ENCODE measurements around the gene NLGN1. TPM values are rescaled to one million over a fixed set of nuclear protein-coding genes. Genes with fewer than 3 reads are reported as not detected.

NLGN1 gene
- polyA plus RNA-seq, 1 donor from 2014 or later = 2.7 TPM

GRCh38 chr3:173700336-173700735, 302.8 kb downstream of the NLGN1 start:
- no peaks in the 10 kb centered on the region for H3K9me2 ChIP-seq (ENCODE audit: insufficient read depth, low read length)
- no peak overlapping the region for H3K4me2 ChIP-seq (ENCODE audit: low read length)
- H4K20me1 ChIP-seq (ENCODE audit: insufficient read depth) = no peaks in the 10 kb centered on the region
- no peaks in the 10 kb centered on the region for H3K27me3 ChIP-seq (ENCODE audit: insufficient read depth, low read depth, low read length)
- H3K36me3 ChIP-seq (ENCODE audit: insufficient read depth, low read length) = no peaks in the 10 kb centered on the region
- no peak overlapping the region for H2AFZ ChIP-seq (ENCODE audit: low read depth, low read length)
- no peak for TF ChIP-seq EZH2 (IDR thresholded peaks at IDR 0.05; ENCODE audit: borderline replicate concordance, insufficient read depth, low read length, poor library complexity, severe bottlenecking)
- TF ChIP-seq EP300 (conservative IDR thresholded peaks at IDR 0.05; ENCODE audit: poor library complexity, severe bottlenecking) = no peak
- no peak for TF ChIP-seq SMC3 (conservative IDR thresholded peaks at IDR 0.05; ENCODE audit: poor library complexity)
- no peak for TF ChIP-seq RAD21 (conservative IDR thresholded peaks at IDR 0.05)
- TF ChIP-seq TAF1 (IDR thresholded peaks at IDR 0.05; ENCODE audit: low read depth) = no peak
- no peak overlapping the region for H3K27ac ChIP-seq (ENCODE audit: low read length)
- no peaks in the 10 kb centered on the region for H3K79me2 ChIP-seq (replicated peaks; ENCODE audit: insufficient read depth, low read length)
- H3F3A ChIP-seq (ENCODE audit: insufficient read depth, low read length, poor library complexity, severe bottlenecking) = no peaks in the 10 kb centered on the region
- no peaks in the 10 kb centered on the region for H3K9me3 ChIP-seq (ENCODE audit: low read length)
- H3K4me3 ChIP-seq (ENCODE audit: low read length) = no peak overlapping the region
- no peak overlapping the region for H3K9ac ChIP-seq (ENCODE audit: low read length)

DNA sequence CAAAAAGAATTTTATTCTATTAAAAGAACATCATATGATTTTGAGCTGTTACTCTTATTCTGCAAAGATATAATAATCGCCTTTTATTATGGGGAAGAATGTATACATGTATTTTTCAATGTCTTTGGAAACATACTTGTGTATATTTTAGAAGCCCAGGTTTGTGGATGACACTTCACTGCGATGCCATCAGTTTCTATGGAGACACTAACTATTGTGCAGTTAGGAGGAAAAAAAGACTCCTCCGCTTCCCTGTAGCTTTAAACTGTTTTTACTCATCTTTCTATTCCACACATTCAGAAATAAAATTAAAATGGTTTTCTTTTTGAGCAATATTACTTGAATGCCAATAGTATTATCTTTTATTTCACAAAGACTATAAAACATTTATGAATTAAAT, 305.0 kb downstream of the NLGN1 start:
- TF ChIP-seq EZH2 (IDR thresholded peaks at IDR 0.05; ENCODE audit: borderline replicate concordance, insufficient read depth, low read length, poor library complexity, severe bottlenecking) = no peak
- no peak for TF ChIP-seq EP300 (conservative IDR thresholded peaks at IDR 0.05; ENCODE audit: poor library complexity, severe bottlenecking)
- TF ChIP-seq POLR2AphosphoS5 (IDR thresholded peaks at IDR 0.05) = no peak
- no peaks in the 10 kb centered on the region for H4K20me1 ChIP-seq (ENCODE audit: insufficient read depth)
- H3K36me3 ChIP-seq (ENCODE audit: insufficient read depth, low read length) = no peaks in the 10 kb centered on the region
- H3K4me2 ChIP-seq (ENCODE audit: low read length) = no peak overlapping the region
- no peak overlapping the region for H3K4me3 ChIP-seq (ENCODE audit: low read length)
- no peak overlapping the region for H3K9ac ChIP-seq (ENCODE audit: low read length)
- H3K27me3 ChIP-seq (ENCODE audit: insufficient read depth, low read depth, low read length) = no peaks in the 10 kb centered on the region
- H2AFZ ChIP-seq (ENCODE audit: low read depth, low read length) = no peak overlapping the region
- no peak overlapping the region for H3K27ac ChIP-seq (ENCODE audit: low read length)
- no peaks in the 10 kb centered on the region for H3K9me2 ChIP-seq (ENCODE audit: insufficient read depth, low read length)
- no peaks in the 10 kb centered on the region for H3K79me2 ChIP-seq (replicated peaks; ENCODE audit: insufficient read depth, low read length)
- no peaks in the 10 kb centered on the region for H3F3A ChIP-seq (ENCODE audit: insufficient read depth, low read length, poor library complexity, severe bottlenecking)
- no peaks in the 10 kb centered on the region for H3K9me3 ChIP-seq (ENCODE audit: low read length)

DNA sequence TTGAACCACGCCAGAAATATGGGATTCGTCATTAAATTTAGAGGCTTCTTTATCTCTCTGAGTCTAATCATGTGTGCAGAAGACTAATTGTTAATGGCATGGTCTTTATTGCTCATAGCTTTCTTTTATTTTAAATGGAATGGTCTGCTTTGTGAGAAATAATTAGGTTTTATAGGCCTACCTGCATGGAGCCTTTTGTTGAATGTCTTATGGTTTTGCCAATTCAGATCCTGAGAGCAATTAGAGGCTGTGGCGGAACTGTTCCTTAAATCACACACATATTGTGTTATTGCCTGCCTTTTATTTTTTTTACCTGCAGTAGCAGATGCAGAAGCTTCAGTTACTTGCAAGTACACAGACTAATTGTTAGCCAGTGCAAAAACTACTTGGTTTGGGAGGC, 306.2 kb downstream of the NLGN1 start:
- H3K79me2 ChIP-seq (replicated peaks; ENCODE audit: insufficient read depth, low read length) = no peaks in the 10 kb centered on the region
- no peaks in the 10 kb centered on the region for H3K9me3 ChIP-seq (ENCODE audit: low read length)
- H3K36me3 ChIP-seq (ENCODE audit: insufficient read depth, low read length) = no peaks in the 10 kb centered on the region
- no peak for TF ChIP-seq MXI1 (conservative IDR thresholded peaks at IDR 0.05; ENCODE audit: poor library complexity, severe bottlenecking)
- no peak for TF ChIP-seq TAF1 (IDR thresholded peaks at IDR 0.05; ENCODE audit: low read depth)
- TF ChIP-seq SMC3 (conservative IDR thresholded peaks at IDR 0.05; ENCODE audit: poor library complexity) = no peak
- TF ChIP-seq, protein P1, sequence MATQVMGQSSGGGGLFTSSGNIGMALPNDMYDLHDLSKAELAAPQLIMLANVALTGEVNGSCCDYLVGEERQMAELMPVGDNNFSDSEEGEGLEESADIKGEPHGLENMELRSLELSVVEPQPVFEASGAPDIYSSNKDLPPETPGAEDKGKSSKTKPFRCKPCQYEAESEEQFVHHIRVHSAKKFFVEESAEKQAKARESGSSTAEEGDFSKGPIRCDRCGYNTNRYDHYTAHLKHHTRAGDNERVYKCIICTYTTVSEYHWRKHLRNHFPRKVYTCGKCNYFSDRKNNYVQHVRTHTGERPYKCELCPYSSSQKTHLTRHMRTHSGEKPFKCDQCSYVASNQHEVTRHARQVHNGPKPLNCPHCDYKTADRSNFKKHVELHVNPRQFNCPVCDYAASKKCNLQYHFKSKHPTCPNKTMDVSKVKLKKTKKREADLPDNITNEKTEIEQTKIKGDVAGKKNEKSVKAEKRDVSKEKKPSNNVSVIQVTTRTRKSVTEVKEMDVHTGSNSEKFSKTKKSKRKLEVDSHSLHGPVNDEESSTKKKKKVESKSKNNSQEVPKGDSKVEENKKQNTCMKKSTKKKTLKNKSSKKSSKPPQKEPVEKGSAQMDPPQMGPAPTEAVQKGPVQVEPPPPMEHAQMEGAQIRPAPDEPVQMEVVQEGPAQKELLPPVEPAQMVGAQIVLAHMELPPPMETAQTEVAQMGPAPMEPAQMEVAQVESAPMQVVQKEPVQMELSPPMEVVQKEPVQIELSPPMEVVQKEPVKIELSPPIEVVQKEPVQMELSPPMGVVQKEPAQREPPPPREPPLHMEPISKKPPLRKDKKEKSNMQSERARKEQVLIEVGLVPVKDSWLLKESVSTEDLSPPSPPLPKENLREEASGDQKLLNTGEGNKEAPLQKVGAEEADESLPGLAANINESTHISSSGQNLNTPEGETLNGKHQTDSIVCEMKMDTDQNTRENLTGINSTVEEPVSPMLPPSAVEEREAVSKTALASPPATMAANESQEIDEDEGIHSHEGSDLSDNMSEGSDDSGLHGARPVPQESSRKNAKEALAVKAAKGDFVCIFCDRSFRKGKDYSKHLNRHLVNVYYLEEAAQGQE (IDR thresholded peaks at IDR 0.05; ENCODE audit: borderline replicate concordance) = no peak
- TF ChIP-seq EZH2 (IDR thresholded peaks at IDR 0.05; ENCODE audit: borderline replicate concordance, insufficient read depth, low read length, poor library complexity, severe bottlenecking) = no peak
- TF ChIP-seq POLR2AphosphoS5 (IDR thresholded peaks at IDR 0.05) = no peak
- no peak for TF ChIP-seq EP300 (conservative IDR thresholded peaks at IDR 0.05; ENCODE audit: poor library complexity, severe bottlenecking)
- no peak for TF ChIP-seq RAD21 (conservative IDR thresholded peaks at IDR 0.05)
- TF ChIP-seq, protein P2, sequence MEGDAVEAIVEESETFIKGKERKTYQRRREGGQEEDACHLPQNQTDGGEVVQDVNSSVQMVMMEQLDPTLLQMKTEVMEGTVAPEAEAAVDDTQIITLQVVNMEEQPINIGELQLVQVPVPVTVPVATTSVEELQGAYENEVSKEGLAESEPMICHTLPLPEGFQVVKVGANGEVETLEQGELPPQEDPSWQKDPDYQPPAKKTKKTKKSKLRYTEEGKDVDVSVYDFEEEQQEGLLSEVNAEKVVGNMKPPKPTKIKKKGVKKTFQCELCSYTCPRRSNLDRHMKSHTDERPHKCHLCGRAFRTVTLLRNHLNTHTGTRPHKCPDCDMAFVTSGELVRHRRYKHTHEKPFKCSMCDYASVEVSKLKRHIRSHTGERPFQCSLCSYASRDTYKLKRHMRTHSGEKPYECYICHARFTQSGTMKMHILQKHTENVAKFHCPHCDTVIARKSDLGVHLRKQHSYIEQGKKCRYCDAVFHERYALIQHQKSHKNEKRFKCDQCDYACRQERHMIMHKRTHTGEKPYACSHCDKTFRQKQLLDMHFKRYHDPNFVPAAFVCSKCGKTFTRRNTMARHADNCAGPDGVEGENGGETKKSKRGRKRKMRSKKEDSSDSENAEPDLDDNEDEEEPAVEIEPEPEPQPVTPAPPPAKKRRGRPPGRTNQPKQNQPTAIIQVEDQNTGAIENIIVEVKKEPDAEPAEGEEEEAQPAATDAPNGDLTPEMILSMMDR (IDR thresholded peaks at IDR 0.05; ENCODE audit: poor library complexity, severe bottlenecking) = no peak
- no peak overlapping the region for H3K9ac ChIP-seq (ENCODE audit: low read length)
- no peak overlapping the region for H3K4me2 ChIP-seq (ENCODE audit: low read length)
- no peaks in the 10 kb centered on the region for H3K9me2 ChIP-seq (ENCODE audit: insufficient read depth, low read length)
- H3F3A ChIP-seq (ENCODE audit: insufficient read depth, low read length, poor library complexity, severe bottlenecking) = no peaks in the 10 kb centered on the region
- H3K27ac ChIP-seq (ENCODE audit: low read length) = no peak overlapping the region
- H3K4me3 ChIP-seq (ENCODE audit: low read length) = no peak overlapping the region
- H2AFZ ChIP-seq (ENCODE audit: low read depth, low read length) = no peak overlapping the region
- H3K27me3 ChIP-seq (ENCODE audit: insufficient read depth, low read depth, low read length) = no peaks in the 10 kb centered on the region
- no peaks in the 10 kb centered on the region for H4K20me1 ChIP-seq (ENCODE audit: insufficient read depth)

Data from neural cell (in vitro differentiated cells).